GM12801 (cell line): Measurements from ENCODE around the gene DCAF6.

Experiments
- TF ChIP-seq, protein P1 (sequence below): IDR thresholded peaks from one replicate; pipeline ENCODE4 v1.5.1; 2011; ENCODE audit warnings: control low read depth; ENCODE audit not compliant: insufficient read length; ENCODE audit errors: extremely low read depth

Gene DCAF6

DNA sequence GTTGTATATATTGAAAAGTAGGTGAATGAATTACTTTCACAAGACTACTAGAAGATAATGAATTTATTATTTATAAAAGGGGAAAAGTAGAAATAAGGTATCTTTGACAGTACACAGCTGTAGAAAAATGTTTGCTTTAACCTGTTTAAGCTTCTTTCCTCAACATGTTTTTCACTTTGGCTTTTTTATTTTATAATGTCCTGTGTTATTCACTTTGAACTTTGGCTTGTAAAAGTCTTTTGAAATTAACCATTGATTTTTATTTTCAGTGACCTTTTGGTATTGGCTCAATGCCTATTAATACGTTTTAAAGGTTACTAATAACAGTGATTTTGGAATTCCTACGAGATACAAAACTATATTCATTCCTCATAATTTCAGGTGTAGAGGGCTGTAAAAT, 58.1 kb downstream of the DCAF6 start:
- TF ChIP-seq, protein P1, sequence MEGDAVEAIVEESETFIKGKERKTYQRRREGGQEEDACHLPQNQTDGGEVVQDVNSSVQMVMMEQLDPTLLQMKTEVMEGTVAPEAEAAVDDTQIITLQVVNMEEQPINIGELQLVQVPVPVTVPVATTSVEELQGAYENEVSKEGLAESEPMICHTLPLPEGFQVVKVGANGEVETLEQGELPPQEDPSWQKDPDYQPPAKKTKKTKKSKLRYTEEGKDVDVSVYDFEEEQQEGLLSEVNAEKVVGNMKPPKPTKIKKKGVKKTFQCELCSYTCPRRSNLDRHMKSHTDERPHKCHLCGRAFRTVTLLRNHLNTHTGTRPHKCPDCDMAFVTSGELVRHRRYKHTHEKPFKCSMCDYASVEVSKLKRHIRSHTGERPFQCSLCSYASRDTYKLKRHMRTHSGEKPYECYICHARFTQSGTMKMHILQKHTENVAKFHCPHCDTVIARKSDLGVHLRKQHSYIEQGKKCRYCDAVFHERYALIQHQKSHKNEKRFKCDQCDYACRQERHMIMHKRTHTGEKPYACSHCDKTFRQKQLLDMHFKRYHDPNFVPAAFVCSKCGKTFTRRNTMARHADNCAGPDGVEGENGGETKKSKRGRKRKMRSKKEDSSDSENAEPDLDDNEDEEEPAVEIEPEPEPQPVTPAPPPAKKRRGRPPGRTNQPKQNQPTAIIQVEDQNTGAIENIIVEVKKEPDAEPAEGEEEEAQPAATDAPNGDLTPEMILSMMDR: no peak

DNA sequence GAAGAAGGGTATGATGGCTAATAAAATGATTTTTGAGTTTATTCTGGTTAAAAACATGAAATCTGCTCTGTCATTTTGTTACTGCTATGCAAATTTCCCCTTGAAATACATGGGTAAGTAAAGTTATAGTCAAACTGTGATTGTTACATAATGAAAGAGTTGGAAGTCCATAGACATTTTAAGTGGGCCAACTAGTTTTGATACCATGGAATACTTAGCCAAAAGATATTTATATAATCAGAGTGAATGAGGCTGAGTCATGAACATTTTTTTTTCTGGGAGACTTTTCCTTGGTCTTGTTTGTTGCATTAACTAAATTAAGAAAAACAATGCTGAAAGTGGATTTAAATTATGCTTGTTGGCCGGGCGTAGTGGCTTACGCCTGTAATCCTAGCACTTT, 58.6 kb downstream of the DCAF6 start:
- TF ChIP-seq, protein P1: no peak

DNA sequence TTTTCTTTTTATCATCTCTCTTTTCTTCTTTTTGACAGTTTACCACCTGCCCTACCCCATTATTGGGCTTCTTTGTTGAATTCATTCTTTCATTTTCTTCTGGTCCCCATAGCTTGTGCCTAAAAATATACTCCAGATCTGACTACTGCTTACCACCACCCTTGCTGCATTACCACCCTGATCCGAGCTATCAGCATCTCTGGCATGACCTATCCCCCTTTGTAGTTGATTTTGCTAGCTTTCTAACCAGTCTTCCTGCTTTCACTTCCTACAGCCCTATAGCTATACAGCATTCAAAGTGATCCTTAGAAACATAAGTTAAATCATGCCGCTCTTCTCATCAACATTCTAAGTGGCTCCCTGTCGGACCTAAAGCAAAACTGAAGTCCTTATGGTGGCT, 59.8 kb downstream of the DCAF6 start:
- TF ChIP-seq, protein P1: no peak

DNA sequence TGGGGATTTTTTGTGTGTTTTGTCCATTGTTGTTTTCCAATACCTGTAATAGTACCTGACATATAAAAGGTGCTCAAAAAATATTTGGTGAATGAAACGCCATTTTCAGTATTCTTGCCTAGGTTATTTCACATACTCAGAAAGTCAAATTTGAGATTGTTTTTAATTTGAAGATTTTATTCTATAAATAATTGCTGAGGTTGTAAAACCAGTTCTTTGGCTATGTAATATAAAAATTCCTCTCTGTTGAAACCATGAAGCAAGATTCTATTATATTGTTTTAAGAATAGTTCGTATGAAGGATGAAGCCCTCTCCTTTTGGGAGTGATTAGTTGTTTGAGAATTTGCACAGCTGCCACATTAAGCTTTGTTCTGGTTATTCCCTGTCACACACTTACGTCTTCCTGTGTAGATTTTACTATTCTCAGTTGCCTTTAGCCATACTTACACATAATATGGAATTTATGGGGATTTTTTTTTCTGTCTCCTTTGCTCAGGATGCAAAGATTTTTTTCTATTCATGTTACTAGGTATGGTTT, 60.6 kb downstream of the DCAF6 start:
- TF ChIP-seq, protein P1: no peak

DNA sequence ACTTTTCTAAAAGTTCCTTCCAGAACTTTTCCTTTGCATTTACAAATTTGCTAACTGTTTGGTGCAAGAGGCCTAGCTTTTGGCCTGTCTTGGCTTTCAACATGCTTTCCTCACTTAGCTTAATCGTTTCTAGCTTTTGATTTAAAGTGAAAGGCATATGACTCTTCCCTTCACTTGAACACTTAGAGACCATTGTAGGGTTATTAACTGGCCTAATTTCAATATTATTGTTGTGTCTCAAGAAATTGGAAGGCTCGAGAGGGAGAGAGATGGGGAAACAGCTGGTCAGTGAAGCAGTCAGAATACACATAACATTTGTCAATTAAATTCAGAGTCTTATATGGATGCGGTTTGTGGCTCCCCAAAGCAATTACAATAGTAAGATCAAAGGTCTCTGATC, 63.4 kb downstream of the DCAF6 start:
- TF ChIP-seq, protein P1: no peak

DNA sequence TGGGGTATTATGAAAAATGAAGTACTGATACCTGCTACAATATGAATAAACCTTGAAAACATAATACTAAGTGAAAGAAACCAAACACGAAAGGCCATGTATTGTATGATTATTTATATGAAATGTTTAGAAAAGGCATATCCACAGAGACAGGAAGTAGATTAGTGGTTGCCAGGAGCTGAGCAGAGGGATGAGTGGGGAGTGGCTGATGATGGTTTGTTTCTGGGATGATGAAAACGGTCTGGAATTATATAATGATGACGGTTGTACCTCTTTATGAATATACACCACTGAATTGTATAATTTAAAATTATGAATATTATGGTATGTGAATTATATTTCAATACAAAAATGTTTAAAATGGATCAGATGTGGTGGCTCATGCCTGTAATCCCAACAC, 64.2 kb downstream of the DCAF6 start:
- TF ChIP-seq, protein P1: no peak

DNA sequence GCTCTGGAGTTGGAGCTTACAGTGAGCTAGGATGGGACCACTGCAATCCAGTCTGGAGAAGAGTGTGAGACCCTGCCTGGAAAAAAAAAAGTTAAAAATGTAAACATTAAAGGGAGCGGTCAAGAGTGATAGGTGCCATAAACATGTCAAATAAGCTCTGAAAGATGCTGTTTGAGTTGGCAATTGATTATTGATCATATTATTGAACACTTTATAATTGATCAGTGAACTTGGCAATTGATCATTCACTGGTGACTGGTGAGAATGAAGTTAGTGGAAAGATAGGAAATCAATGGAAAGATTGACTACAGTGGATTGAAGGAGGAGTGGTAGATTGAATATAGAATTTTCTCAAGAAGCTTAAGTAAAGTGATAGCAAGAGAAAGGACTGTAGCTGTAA, 64.7 kb downstream of the DCAF6 start:
- TF ChIP-seq, protein P1: no peak

DNA sequence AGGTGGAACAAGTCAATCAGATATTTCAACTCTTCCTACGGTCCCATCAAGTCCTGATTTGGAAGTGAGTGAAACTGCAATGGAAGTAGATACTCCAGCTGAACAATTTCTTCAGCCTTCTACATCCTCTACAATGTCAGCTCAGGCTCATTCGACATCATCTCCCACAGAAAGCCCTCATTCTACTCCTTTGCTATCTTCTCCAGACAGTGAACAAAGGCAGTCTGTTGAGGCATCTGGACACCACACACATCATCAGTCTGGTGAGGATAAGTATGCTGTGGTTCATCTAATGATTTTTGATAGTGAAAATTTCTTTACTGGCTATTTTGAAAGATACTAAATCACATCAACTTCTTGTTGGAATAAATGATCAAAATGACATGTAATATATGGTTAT, 68.0 kb downstream of the DCAF6 start:
- TF ChIP-seq, protein P1: no peak
